ENCODE data around the gene EPB41L5.
A peak's percentile ranks its signal among the peaks of the same experiment; 100 is the strongest.
"Not testable (repeated sequence)": the region's sequence is repeated elsewhere in the genome, so short reads cannot be mapped to it uniquely, and the experiment has no call there.

The EPB41L5 gene

DNA sequence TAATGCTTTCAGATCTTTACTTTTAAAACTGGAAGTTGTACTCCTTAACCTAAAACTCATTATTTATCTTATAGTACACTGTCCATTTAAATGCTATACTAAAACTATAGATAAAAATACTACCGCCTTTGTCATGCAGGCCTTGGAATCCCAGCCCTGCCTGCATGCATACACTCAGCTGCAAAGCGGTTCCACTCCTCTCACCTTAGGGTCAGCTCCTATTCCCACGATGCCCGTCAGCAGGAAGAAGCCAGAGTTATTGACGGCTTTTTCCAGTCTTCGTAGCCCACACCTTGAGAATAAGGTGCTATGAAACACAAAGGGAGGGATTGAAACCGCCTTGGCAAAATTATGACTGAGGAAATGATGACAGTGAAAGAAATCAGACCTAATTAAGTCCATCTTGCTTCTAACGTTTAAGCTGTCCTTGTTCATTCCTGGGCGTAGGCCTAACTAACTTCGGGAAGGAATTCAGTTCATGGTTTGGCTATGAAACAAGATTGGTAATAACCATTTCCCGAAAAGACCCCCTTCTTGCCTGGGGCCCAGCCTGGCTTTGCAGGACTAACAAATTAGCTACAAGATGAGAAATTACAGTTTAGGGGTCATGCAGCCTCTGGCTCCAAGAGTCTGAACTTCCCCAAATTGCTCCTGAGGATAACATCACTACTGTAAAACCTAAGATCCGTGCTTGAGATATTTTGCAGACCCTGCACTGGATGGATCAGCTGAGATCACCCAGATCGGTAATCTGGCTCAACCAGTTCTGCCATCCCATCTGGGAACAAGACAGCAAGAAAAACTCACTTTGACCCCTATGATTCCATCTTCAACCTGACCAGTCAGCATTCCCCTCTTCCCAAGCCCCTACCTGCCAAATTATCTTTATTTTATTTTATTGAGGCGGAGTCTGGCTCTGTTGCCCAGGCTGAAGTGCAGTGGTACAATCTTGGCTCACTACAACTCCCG lies 17.1 kb downstream of the EPB41L5 start:
- no peak for DNase-seq (ENCODE audit: low read depth)

DNA sequence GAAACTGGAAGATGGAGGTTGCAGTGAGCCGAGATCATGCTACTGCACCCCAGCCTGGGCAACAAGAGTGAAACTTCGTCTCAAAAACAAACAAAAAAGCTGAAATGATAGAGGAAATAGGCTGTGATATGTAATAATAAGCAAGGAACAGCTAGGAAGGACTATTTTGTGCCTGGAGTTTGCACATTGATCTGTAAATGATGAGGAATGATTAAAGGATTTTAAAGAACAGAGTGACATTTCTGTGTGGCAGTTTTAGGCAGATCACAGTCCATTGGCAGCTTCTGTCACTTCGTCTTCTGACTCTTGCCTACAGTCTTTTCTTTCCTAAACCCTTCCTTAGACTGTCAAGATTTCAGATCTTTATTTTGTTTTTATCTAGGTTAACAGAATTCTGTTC lies 19.4 kb downstream of the EPB41L5 start:
- no peak for DNase-seq (ENCODE audit: low read depth)

DNA sequence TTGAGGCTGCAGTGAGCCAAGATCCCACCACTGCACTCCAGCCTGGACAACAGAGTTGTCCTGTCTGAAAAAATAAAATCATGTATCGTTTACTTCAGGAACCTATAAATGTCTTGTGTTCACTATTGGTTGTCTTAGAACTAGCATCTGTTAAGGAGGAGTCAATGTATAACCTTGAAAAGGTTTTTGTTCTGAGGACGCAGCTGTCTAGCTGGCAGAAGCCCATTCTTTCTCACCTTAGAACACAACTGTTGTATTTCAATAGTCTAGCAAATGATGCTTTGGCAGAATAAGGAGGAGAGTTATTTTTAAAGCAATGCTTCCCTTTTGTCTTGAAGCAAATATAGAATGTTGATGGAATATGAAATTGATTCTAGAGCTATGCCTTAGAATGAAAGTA lies 21.1 kb downstream of the EPB41L5 start:
- no peak for DNase-seq (ENCODE audit: low read depth)

DNA sequence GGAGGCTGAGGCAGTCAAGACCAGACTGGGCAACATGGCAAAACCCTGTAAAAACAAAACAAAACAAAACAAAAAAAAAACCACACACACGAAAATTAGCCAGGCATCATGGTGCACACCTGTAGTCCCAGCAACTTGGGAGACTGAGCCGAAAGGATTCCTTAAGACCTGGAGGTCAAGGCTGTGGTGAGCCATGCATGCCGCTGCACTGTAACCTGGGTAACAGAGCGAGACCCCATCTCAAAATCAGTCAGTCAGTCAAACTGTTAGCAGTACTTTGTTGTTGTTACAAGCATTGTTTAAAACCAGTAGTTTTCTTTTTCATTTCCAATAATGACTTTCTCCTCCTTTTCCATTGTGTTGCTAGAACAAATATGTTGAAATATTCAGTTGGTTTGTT lies 21.7 kb downstream of the EPB41L5 start:
- DNase-seq (ENCODE audit: low read depth), result no peak

DNA sequence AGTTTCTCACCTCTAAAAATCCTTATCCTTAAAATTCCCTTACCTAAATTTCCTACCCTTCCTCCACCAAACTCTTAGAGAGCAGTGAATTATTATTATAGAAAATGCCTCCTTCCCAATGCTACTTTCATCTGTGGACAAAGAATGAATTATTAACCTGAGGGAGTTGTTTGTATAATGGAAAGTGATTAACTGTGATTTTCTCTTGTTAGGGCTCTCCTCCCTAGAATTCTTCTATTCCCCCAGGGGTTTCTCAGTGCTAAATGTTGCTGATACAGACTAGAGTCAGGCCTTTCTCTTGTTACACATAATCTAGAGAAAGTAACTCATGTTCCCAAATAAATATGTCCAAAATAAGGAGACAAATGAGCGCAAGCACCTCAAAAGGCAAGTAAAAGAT lies 23.3 kb downstream of the EPB41L5 start:
- DNase-seq (ENCODE audit: low read depth), result no peak

DNA sequence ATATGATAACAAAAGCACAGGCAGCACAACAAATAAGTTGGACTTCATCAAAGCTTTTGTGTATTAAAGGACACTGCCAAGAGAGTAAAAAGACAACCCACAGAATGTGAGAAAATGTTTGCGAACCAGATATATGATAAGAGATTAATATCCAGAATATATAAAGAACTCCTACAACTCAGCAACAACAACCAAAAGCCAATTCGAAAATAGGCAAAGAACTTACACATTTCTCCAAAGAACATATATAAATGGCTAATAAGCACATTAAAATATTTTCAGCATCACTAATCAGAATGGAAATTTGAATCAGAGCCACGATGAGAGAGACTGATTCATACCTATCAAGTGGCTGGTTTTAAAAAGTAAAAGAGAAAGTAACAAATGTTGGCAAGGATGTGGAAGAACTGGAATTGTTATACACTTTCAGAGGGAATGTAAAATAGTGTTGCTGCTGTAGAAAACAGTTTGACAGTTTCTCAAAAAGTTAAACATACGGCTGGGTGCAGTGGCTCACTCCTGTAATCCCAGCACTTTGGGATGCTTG lies 25.2 kb downstream of the EPB41L5 start:
- no peak for DNase-seq (ENCODE audit: low read depth)

DNA sequence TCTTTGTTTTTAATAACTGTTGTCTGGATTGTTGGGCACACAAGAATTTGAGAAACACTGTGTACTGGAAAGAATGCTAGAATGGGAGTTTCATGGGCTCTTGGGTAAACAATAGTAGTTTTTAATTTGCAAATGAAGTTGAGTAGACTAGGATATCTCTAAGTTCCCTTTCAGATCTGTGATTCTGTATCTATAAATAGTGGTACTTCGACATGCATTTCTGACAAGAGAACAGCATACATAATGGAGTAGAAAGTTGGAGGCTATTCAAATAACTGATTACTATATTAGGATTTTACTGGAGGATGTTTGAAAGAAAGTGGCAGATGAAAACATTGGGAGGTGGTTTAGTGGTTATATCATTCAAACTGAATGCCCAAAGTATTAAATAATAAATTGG lies 29.5 kb downstream of the EPB41L5 start:
- DNase-seq (ENCODE audit: low read depth), result no peak

DNA sequence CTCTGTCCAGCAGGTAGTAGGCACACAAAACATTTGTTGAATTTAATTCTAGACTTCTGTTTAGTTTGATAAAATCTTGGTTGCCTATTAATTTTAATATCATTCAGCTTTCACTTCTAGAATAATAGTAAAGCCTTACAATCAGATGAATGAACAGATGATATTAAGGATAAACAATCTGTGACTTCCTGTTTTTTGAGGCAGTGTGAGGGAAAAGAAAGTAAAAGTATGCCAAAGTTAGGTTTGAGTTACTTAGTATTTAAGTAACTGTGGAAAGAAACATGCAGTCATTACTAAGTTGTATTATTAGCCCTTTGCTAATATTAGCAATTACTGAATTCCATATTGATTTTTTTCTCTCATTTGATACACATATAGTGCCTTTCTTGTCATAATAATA lies 31.5 kb downstream of the EPB41L5 start:
- DNase-seq (ENCODE audit: low read depth), result no peak

DNA sequence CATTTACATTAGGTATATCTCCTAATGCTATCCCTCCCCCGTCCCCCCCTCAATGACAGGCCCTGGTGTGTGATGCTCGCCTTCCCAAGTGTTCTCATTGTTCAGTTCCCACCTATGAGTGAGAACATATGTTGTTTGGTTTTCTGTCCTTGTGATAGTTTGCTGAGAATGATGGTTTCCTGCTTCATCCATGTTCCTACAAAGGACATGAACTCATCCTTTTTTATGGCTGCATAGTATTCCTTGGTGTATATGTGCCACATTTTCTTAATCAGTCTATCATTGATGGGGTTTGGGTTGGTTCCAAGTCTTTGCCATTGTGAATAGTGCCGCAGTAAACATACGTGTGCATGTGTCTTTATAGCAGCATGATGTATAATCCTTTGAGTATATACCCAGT lies 32.9 kb downstream of the EPB41L5 start:
- DNase-seq (ENCODE audit: low read depth), result not testable (repeated sequence)

DNA sequence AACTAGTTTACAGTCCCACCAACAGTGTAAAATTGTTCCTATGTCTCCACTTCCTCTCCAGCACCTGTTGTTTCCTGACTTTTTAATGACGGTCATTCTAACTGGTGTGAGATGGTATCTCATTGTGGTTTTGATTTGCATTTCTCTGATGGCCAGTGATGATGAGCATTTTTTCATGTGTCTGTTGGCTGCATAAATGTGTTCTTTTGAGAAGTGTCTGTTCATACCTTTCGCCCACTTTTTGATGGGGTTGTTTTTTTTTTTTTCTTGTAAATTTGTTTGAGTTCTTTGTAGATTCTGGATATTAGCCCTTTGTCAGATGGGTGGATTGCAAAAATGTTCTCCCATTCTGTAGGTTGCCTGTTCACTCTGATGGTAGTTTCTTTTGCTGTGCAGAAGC lies 33.4 kb downstream of the EPB41L5 start:
- not testable (repeated sequence) for DNase-seq (ENCODE audit: low read depth)

DNA sequence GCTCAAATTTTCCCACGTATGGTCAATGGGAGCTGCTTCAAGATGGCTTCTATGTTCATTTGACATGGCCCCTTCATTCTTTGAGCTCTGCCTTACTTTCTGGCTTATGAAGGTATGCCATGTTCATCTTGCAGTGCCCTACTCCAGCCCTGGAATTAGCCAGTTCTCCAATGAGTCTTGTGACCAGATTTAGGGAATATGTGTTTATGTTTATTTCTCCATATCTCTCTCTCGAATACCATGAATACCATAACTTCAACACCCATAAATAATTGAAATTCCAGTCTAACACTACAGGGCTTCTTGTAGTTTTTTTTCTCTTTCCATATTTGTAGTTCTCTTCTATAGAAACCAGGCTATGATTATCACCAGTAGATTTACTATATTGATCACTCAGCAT lies 39.7 kb downstream of the EPB41L5 start:
- DNase-seq (ENCODE audit: low read depth), result peak; percentile 60

DNA sequence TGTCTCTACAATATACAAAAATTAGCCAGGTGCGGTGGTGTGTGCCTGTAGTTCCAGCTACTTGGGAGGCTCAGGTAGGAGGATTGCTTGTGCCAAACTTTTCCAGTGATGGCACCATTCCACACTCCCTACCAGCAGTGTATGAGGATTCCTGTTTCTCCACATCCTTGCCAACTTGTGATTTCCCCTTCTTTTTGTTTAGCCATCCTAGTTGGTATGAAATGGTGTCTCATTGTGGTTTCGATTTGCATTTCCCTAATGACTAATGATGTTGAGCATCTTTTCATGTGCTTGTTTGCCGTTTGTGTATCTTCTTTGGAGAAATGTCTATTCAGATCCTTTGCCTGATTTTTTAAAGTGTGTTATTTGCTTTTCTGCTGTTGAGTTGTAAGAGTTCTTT lies 41.0 kb downstream of the EPB41L5 start:
- peak; percentile 67 for DNase-seq (ENCODE audit: low read depth)

DNA sequence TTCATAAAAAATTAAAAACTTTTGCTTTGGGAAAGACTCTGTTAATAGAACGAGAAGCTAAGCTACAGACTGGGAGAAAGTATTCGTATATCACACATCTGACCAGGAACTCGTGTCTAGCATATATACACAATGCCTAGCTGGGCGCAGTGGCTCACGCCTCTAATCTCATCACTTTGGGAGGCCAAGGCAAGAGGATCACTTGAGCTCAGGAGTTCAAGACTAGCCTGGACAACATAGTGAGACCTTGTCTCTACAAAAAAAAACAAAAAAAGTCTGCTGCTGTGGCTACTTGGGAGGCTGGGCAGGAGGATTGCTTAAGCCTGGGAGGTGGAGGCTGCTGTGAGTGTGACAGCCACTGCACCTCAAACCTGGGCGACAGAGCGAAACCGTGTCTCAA lies 46.6 kb downstream of the EPB41L5 start:
- DNase-seq (ENCODE audit: low read depth), result no peak

DNA sequence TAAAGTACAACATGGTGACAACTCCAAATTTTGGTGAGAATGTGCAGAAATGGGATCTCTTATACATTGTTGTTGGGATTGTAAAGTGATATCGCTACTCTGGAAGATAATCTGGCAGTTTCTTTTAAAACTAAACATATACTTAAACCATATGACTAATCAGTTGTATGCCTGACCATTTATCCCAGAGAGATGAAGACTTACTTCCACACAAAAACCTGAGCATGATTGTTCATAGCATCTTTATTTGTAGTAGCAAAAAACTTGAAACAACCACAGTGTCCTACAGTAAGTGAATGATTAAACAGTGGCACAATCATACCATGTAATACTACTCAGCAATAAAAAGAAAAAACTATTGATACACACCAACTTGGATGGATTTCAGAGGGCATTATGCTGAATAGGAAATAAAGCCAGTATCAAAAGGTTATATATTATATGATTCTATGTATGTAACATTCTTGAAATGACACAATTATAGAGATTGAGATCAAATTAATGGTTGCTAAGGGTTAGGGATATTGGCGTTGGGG lies 47.3 kb downstream of the EPB41L5 start:
- DNase-seq (ENCODE audit: low read depth), result no peak

DNA sequence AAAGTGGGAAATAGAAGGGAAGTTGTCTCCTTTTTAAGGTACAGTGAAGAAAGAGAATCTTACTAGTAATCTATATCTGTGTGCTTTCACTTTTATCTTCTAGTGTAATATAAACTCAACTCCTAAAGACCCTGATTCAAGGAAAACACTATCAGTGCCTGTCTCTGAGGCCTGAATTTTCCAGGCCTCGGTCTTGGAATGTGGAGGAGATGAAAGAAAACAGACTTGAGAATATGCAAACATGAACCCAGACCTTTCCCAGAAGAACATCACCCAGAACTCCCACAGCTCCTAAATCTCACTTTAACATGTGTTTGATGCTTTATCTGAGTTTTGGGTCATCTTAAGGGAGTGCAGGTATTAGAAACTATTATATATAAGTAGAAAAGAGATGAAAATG lies 51.8 kb downstream of the EPB41L5 start:
- peak; percentile 84 for DNase-seq (ENCODE audit: low read depth)

DNA sequence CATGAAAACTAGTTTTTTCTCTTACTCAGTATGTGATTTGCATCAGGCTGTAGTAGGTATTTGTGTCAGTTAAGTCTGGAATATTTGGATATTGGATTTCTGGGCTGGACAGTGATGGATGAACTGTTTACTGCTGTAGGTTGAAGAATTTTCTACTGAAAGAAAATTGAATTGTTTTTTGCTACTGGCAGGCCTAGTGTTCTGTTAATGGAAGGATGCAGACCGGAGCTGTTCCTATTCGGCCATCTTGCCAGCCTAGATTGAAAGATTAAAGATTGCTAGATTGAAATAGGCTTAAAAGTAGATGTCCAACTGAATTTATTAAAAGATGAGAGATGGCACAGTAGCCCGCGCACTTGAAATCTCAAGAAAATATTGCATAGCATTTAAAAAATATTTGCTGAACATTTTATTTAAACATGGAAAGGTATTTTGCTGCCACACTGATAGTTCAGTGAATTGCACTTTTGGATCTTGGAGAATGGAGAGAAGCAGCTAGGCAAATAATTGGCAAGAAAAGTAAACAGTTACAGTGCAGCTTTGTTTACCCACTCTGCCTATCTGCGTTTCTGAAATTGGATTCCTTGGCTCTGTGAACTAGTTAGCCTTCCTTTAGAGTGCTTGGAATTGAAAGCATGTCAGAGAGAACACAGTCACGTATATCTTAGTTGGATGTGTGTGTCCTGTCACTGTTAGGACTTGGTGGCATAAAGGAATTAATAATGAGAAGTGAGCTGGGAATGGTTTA lies 54.1 kb downstream of the EPB41L5 start:
- DNase-seq (ENCODE audit: low read depth), result peak; percentile 30

DNA sequence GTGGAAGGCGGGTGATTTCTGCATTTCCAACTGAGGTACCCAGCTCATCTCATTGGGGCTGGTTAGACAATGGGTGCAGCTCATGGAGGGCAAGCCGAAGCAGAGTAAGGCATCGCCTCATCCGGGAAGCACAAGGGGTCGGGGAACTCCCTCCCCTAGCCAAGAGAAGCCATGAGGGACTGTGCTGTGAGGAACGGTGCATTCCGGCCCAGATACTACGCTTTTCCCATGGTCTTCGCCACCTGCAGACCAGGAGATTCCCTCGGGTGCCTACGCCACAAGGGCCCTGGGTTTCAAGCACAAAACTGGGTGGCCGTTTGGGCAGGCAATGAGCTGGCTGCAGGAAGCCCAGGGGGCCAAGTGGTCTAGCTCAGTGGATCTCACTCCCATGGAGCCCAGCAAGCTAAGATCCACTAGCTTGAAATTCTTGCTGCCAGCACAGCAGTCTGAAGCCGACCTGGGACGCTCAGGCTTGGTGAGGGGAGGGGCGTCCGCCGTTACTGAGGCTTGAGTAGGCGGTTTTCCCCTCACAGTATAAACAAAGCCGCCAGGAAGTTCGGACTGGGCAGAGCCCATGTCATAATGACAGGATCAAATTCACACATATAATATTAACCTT lies 55.3 kb downstream of the EPB41L5 start:
- DNase-seq (ENCODE audit: low read depth), result not testable (repeated sequence)

DNA sequence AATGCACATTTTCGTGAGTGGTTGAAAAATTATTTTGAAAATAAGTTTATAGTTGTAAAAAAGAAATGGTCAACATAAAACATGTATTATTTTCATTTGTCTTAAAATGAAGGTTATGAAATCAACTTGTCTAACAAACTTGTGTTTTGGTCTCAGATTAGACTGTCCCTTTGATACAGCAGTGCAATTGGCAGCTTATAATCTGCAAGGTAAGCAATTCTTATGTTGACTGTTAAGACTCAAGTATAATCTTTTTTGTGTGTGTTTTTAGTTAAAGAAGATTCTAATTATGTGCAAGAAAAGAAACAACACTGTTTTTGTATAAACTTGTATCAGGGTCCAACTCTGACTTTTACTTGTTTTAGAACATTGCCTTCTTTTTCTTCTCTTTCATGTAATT lies 62.7 kb downstream of the EPB41L5 start:
- DNase-seq (ENCODE audit: low read depth), result no peak

DNA sequence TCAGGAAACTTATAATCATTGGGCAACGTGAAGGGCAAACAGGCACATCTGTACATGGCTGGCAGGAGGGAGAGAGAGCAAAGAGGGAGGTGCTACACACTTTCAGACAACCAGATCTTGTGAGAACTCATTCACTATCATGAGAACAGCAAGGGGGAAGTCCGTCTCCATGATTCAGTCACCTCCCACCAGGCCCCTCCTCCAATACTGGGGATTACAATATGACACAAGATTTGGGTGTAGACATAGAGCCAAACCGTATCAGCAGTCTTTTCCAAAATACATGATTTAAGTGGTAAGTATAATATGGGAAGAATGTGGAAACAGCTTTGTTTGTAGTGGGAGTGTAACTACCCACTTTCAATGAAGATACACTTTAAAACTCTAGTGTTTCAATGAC lies 65.0 kb downstream of the EPB41L5 start:
- DNase-seq (ENCODE audit: low read depth), result peak; percentile 55

DNA sequence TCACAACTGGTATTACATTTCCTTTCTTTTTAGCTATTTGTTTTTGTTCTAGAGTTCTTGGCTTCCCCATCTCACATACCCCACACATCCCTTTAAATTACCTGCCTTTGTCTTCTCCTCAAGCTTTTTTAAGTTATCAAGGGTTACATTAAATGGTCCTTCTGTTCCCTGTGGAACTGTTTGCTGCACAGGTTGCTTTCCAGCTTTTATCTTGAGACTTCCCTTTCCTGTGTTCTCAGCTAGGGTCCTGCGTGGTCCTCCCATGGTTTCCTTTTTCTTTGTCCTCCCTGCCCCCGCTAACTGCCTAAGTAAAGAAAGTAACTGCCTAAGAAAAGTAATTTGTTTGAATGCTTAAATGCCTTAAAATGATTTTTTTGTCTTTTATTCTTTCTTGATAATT lies 66.8 kb downstream of the EPB41L5 start:
- DNase-seq (ENCODE audit: low read depth), result no peak

DNA sequence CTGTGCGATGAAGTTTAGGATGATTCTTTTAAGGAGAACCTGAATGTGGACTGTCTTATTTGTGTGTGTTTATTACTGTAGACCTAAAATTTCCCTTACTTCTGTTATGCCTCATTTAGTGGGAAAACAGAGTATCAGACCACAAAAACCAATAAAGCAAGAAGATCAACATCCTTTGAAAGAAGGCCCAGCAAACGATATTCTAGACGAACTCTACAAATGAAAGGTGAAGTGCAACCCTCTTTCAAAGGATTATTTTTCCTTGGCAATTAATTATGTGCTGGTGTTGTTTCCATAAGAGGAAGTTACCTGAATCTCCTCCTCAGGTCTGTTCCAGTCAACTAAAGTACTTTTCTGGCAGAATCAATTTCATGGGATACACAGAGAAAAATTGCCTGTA lies 78.6 kb downstream of the EPB41L5 start:
- DNase-seq (ENCODE audit: low read depth), result no peak

DNA sequence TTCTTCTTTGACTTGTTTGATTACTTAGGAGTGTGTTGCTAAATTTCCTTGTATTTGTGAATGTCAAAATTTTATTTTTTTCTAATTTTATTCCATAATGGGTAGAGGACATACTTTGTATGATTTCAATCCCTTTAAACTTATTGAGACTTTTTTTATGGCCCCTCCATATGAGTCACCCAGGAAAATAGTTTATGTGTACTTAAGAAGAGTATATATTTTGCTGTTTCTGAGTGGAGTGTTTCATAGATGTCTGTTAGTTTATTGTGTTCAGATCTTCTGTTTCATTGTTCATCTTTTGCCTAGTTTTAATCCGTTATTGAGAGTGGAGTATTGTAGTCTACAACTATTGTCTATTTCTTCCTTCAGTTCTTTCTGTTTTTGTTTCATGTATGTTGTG lies 81.9 kb downstream of the EPB41L5 start:
- DNase-seq (ENCODE audit: low read depth), result no peak
